ENCODE results near the gene FUBP3. TPM values are rescaled to one million over a fixed set of nuclear protein-coding genes. Genes with fewer than 3 reads are reported as not detected.
"Not testable (repeated sequence)": the region's sequence is repeated elsewhere in the genome, so short reads cannot be mapped to it uniquely, and the experiment has no call there.

The FUBP3 gene
- polyA plus RNA-seq, 3 donors: 78.7 to 83.7 (median 81.9) TPM

DNA sequence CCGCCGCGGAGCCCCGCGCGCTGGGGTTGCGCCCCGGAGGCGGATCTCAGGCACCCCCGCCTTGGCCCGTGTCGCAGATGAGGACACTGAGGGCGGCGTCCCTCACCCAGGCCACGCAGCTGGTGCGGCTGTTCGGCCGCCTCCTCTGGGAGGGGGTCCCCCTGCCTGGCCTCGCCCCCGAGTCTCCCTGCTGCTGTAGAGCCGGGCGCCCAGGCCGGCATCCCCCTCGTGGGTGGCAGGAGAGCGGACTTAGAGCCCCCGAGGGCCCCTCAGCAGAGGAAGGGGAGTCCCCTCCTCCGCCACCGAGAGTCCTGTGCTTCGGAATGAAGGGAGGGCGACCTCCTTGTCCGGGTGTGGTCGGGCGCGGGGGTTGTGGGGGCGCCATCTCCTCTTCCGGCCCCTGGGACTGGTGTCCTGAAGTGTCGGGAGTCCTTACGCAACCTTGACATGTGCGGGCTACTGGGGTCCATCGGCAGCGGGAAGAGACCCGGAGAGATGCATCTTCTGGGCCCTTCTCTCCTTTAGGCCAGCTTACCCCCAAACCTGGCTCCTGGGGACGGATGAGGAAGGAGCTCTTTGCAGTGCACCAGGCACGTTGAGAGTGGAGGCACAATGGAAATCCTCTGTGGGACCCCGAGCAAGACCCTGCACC is 102.5 kb downstream of the FUBP3 start:
- DNase-seq: no peak

DNA sequence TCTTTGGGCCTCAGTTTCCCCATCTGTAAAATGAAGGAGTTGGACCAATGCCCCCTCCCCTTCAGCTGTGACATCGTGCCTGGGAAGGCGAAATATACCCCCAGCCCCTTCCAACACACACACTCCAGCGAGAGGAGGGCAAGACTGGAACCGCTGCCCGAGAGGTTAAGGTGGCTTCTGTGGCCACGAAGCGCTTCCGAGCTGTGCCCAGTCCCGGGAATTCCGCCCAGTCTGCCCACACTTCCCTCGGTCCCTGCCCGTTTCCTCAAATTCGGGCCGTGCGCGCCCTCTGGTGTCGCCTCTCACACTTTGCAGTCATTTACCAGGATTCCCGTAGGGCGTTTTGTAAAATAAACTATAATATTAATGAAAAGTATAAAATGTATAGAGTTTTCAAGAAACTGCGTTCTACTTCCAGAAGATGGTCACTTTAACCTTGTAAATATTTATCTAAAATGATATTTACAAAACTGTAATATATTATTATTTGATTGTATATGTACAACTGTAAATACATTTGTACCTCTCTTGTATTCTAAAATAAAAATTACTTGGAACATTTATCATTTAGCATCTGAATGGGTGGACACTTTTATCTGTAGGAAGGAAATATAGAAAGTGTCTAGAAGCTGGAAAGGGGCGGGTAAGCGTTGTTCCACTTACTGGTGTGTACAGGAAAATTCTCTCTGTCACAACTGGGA is 103.2 kb downstream of the FUBP3 start:
- DNase-seq: peak; percentile 65

DNA sequence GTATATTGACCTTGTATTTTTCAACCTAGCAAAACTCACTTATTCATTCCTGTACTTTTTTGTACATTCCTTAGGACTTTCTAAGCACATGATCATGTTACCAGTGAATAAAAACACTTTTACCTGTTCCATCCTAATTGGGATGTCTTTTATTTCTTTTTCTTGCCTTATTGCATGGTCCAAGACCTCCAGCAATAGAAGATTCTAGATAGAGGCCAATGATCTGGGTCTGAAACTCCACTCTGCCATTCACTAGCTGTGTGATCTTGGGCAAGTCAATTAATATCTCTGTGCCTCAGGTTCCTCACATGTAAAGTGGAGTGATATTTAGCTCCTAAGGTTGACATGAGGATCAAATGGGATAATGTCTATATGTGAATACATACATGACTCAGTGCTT is 105.7 kb downstream of the FUBP3 start:
- no peak for DNase-seq

DNA sequence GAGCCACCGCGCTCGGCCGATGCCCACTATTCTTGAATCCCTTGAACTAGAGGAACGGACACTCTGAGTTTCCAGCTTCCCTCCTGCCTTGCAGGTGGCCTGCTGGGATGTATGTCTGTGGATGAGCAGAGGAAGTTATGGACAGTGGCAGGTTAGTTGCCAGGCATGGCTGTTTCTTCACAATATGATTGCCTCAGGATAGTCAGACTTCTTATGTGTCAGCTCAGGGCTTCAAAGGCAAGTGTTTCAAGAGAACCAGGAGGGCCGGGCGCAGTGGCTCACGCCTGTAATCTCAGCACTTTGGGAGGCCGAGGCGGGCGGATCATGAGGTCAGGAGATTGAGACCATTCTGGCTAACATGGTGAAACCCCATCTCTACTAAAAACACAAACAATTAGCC is 106.6 kb downstream of the FUBP3 start:
- not testable (repeated sequence) for DNase-seq

DNA sequence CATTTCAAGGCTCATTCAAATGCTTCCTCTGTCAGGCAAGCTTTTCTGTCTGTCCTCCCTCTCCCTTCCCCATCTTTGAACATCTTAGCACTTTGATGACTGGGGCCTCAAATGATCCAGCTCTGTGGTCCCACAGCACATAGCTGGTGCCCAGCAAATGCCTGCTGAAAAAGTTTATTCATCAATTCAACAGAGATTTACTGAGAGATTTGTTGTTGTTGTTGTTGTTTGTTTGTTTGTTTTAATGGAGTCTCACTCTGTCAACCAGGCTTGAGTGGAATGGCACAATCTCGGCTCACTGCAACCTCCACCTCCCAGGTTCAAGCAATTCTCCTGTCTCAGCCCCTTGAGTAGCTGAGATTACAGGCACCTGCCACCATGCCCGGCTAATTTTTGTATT is 108.2 kb downstream of the FUBP3 start:
- DNase-seq: no peak

Other genes starting within 250 kb of the FUBP3 start
- 100 to 1,000 TPM; 329 to 346 (median 337) TPM for gene ASS1, start 134.6 kb upstream of the FUBP3 start, polyA plus RNA-seq (ENCODE audit: insufficient read length in 3 of 3)
- gene PRDM12, start 85.0 kb downstream of the FUBP3 start, polyA plus RNA-seq (ENCODE audit: insufficient read length in 3 of 3): not detected
- 10 to 100 TPM; 40.0 to 53.9 (median 44.0) TPM for gene EXOSC2, start 114.2 kb downstream of the FUBP3 start, polyA plus RNA-seq (ENCODE audit: insufficient read length in 3 of 3)